Panc1 (cell line): Measurements from ENCODE around the gene STAMBP.

Source experiments
- CTCF ChIP-seq: fragments of 450-650 bp; IDR thresholded peaks from 2 replicates; pipeline ENCODE4 v1.5.1; 2017; ENCODE audit warnings: mild to moderate bottlenecking
- SIN3A ChIP-seq: IDR thresholded peaks from 2 replicates; pipeline ENCODE4 v1.6.1; 2012; ENCODE audit warnings: low read depth, mild to moderate bottlenecking, low read length, moderate library complexity, borderline replicate concordance; ENCODE audit not compliant: insufficient read depth

GRCh38 chr2:73862987-73863386 lies 34.2 kb downstream of the STAMBP start:
- no peak for TF ChIP-seq CTCF
- no peak for TF ChIP-seq SIN3A
